ENCODE data around the gene SIX6.

Gene SIX6

DNA sequence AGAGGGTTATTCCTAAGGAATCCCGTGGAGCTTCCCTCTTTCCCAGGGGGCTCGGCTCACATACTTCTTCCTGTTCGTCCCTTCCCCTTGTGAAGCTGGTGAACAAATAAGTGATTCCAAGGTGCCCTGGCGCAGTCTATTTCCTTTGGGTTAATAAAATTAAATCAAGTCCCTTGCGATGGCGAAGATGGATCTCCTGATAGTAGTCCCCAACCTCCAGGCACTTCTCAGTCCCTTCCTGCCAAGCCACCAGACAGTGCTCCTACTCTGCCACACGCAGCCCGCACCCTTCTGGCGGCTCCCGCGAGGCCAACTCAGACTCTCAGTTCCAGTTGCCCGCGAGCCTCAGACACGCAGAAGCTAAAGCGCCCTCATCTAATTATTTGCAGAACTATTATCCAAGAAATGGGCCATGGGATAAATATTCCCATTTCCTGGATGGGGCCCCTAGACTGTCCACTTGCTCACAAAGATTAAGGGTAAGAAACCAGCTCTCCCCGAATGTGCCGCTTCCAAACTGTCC lies 2.4 kb upstream of the SIX6 start:
- Mint-ChIP-seq H3K36me3 (ENCODE audit: low read depth) (no peaks in the 10 kb centered on the region), H3K27me3 (ENCODE audit: low read depth) (peaks cover 100% of the 10 kb centered on the region), H3K9me3 (no peaks in the 10 kb centered on the region), H3K4me1 (peaks cover 14% of the 10 kb centered on the region), H3K4me3 (no peak overlapping the region), H3K27ac (no peak overlapping the region)
- TF ChIP-seq, protein P1, sequence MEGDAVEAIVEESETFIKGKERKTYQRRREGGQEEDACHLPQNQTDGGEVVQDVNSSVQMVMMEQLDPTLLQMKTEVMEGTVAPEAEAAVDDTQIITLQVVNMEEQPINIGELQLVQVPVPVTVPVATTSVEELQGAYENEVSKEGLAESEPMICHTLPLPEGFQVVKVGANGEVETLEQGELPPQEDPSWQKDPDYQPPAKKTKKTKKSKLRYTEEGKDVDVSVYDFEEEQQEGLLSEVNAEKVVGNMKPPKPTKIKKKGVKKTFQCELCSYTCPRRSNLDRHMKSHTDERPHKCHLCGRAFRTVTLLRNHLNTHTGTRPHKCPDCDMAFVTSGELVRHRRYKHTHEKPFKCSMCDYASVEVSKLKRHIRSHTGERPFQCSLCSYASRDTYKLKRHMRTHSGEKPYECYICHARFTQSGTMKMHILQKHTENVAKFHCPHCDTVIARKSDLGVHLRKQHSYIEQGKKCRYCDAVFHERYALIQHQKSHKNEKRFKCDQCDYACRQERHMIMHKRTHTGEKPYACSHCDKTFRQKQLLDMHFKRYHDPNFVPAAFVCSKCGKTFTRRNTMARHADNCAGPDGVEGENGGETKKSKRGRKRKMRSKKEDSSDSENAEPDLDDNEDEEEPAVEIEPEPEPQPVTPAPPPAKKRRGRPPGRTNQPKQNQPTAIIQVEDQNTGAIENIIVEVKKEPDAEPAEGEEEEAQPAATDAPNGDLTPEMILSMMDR (IDR thresholded peaks at IDR 0.05; ENCODE audit: unreplicated experiment in 3 of 3) = no peak

DNA sequence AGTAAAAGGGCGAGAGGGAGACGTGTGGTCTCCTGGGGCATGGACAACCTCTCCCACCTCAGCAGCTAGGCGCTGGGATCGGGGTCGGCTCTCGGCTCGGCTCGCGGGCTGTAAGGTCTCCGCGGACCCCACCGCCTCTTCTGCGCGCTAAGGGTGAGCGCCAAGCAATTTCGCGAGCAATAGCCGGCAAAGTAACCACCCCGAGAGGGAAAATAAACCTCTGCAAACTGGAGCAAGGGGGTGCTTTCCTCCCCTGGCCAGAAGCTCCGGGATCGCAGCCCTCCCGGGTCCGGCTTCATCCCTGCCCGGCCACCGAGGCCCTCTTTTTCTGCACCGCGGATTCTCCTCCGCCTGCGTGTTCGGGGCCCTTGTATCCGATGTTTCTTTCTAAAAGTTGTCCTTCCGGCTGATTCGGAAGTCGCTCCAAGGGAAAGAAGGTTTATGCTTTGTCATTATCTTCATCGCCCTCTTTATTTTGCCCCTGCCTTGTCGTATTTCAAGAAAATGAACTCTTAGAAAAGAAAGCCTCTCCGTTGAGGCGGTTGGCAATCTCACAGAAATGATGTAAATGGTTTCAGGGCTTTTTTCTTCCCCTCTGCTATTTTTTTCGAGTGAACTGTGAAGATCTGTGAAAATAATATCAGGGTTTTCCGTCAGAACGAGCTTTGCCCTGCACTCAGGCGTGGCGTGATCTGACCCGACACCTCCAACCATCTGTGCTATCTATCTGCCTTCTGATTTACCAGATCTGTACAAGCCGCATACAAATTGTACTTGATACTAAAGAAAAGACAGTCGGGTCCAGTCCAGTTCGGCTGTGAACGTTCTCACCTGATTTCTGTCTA lies 1.7 kb upstream of the SIX6 start:
- no peak overlapping the region for H3K27ac Mint-ChIP-seq

DNA sequence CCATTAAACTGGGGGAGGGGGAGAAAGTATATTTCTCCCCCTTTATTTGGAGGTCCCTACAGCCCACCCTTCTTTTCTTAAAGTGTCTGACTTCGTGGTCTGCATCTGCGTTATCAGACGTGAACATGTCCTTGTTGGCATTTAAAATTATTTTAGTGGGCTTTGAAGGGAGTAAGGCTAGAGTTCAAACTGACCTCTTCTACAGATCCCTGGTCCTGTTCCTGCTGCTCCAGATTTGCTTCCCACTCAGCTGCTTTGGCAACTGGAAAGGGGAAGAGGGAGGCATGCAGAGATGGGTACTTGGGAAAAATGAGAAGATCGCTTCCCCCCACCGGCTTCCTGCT lies 611 bp upstream of the SIX6 start:
- H3K27me3 Mint-ChIP-seq (ENCODE audit: low read depth) = peaks cover 100% of the 10 kb centered on the region
- no peaks in the 10 kb centered on the region for H3K36me3 Mint-ChIP-seq (ENCODE audit: low read depth)
- H3K27ac Mint-ChIP-seq = no peak overlapping the region
- TF ChIP-seq, protein P1 (IDR thresholded peaks at IDR 0.05; ENCODE audit: unreplicated experiment in 3 of 3) = no peak
- H3K9me3 Mint-ChIP-seq = no peaks in the 10 kb centered on the region
- peaks cover 14% of the 10 kb centered on the region for H3K4me1 Mint-ChIP-seq
- H3K4me3 Mint-ChIP-seq = peak overlapping the region in 2 of 3 experiments; percentile 38 to 58

More for the DNA sequence above, 1.7 kb upstream of the SIX6 start:
- peaks cover 100% of the 10 kb centered on the region for H3K27me3 Mint-ChIP-seq (ENCODE audit: low read depth)
- TF ChIP-seq, protein P1 (IDR thresholded peaks at IDR 0.05; ENCODE audit: unreplicated experiment in 3 of 3) = no peak
- H3K9me3 Mint-ChIP-seq = no peaks in the 10 kb centered on the region
- peak overlapping the region in 1 of 3 experiments; percentile 25 for H3K4me3 Mint-ChIP-seq
- peaks cover 14% of the 10 kb centered on the region for H3K4me1 Mint-ChIP-seq
- H3K36me3 Mint-ChIP-seq (ENCODE audit: low read depth) = no peaks in the 10 kb centered on the region

DNA sequence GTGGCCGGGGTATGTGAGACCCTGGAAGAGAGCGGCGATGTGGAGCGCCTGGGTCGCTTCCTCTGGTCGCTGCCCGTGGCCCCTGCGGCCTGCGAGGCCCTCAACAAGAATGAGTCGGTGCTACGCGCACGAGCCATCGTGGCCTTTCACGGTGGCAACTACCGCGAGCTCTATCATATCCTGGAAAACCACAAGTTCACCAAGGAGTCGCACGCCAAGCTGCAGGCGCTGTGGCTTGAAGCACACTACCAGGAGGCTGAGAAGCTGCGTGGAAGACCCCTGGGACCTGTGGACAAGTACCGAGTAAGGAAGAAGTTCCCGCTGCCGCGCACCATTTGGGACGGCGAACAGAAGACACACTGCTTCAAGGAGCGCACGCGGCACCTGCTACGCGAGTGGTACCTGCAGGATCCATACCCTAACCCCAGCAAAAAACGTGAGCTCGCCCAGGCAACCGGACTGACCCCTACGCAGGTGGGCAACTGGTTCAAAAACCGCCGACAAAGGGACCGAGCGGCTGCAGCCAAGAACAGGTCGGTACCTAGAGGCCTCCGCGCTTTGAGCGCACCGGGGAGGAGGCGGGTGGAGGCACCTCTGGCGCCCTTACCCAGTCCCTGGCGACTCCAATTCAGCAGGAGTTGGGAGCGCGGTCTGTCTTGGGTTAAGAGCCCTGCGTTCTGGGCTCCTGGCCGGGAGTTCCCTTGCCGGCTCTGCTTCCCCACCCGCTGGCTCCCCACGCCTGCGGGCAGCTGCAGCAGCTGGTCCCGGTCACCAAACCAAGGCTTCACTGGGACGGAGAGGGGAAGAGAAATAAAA lies 700 bp downstream of the SIX6 start:
- Mint-ChIP-seq H3K4me3 (peak overlapping the region; percentile 51 to 69 (median 56)), H3K4me1 (peaks cover 22% of the 10 kb centered on the region), H3K36me3 (ENCODE audit: low read depth) (no peaks in the 10 kb centered on the region), H3K9me3 (no peaks in the 10 kb centered on the region), H3K27ac (no peak overlapping the region), H3K27me3 (ENCODE audit: low read depth) (peaks cover 100% of the 10 kb centered on the region)
- TF ChIP-seq, protein P1 (IDR thresholded peaks at IDR 0.05; ENCODE audit: unreplicated experiment in 3 of 3) = no peak

DNA sequence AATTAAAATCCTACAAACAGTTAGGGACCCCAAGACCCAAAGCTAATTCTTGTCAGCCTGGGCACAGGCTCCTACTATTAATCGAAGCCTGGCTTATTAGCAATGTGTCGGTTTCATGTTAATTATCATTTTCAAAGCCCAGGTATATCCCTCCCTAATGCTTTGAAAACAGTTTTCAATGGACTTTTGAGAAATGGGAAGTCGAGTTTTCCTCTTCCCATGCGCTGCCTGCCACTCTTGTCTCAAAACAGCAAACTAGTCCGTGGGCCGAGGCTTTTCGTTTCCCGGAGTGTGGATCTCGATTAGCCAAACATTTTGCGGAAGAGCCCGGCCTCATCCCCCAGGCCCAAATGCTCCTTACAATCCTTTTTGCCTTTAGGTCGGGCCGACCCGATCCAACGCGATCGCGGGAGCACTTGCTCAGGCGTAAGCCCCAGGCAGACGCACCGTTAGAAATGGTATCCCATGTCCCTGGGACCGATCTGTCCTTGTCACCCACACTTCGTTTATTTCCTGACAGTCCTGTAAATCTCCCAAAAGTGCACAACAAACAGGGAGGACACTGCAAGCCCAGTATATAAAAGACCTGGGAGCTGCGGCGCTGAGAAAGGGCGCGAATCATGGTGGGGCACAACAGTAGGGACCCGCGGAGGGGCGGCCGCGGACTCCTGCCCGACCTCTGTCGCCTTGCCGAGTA lies 1.5 kb downstream of the SIX6 start:
- no peaks in the 10 kb centered on the region for H3K36me3 Mint-ChIP-seq (ENCODE audit: low read depth)
- no peak overlapping the region for H3K27ac Mint-ChIP-seq
- H3K4me1 Mint-ChIP-seq = peaks cover 22% of the 10 kb centered on the region
- no peaks in the 10 kb centered on the region for H3K9me3 Mint-ChIP-seq
- H3K27me3 Mint-ChIP-seq (ENCODE audit: low read depth) = peaks cover 99% of the 10 kb centered on the region
- peak overlapping the region in 1 of 3 experiments; percentile 9 for H3K4me3 Mint-ChIP-seq
- TF ChIP-seq, protein P1 (IDR thresholded peaks at IDR 0.05; ENCODE audit: unreplicated experiment in 3 of 3) = no peak
